Coronary artery (tissue), 2 donors: ENCODE results near the gene USP7.

ENCODE experiments used
- DNase-seq: peaks from one replicate; pipeline ENCODE4 v3.0.0-alpha.2; 2017; ENCODE audit warnings: low spot score
- H3K27ac ChIP-seq, 2 donors: fragments of 200-600 bp; sonication (generic); one replicate each; pipeline ENCODE4 v1.5.1; 2016 to 2019
- H3K4me3 ChIP-seq: fragments of 200-600 bp; sonication (generic); 2 replicates; pipeline ENCODE4 v1.5.1; 2016; ENCODE audit warnings: mild to moderate bottlenecking, moderate library complexity
- TF ChIP-seq, protein P1 (sequence below): fragments of 200-600 bp; sonication (generic); IDR thresholded peaks from one replicate; pipeline ENCODE4 v1.5.1; 2019; ENCODE audit warnings: antibody characterized with exemption

The USP7 gene

DNA sequence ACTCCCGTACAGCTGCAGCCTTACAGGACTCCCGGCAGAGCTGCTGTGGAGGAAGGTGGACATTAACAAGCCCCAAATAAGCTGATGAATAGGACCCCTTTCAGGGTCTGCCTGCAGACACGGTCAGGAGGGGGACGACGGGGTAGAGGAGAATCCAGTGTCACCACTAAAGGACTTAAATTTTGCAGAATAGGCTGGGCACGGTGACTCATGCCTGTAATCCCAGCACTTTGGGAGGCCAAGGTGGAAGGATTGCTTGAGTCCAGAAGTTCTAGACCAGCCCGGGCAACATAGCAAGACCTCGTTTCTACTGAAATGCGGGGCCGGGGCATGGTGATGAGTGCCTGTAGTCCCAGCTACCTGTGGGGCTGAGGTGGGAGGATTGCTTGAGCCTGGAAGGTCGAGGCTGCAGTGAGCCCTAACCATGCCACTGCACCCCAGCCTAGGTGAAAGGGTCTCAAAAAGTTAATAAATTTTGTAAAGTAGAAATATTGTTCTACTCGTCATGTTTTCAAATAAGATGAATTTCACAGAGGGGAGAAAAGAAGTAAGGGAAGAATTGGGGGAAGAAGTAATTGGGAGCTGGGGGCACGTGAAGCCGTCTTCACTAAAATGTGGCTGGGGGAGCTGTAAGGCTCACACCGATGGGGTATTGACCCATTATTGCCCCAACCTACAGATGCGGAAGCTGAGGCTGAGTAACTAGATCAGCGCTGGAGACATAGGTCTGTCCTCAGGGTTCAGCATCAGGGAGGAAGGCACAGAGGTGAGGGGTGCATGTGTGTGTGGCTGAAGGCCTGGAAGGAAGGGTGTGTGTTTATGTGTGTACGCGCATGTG lies 76.9 kb downstream of the USP7 start:
- no peak for DNase-seq
- Histone ChIP-seq H3K27ac (no peak overlapping the region), H3K4me3 (no peak overlapping the region)
- TF ChIP-seq, protein P1, sequence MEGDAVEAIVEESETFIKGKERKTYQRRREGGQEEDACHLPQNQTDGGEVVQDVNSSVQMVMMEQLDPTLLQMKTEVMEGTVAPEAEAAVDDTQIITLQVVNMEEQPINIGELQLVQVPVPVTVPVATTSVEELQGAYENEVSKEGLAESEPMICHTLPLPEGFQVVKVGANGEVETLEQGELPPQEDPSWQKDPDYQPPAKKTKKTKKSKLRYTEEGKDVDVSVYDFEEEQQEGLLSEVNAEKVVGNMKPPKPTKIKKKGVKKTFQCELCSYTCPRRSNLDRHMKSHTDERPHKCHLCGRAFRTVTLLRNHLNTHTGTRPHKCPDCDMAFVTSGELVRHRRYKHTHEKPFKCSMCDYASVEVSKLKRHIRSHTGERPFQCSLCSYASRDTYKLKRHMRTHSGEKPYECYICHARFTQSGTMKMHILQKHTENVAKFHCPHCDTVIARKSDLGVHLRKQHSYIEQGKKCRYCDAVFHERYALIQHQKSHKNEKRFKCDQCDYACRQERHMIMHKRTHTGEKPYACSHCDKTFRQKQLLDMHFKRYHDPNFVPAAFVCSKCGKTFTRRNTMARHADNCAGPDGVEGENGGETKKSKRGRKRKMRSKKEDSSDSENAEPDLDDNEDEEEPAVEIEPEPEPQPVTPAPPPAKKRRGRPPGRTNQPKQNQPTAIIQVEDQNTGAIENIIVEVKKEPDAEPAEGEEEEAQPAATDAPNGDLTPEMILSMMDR, result no peak

DNA sequence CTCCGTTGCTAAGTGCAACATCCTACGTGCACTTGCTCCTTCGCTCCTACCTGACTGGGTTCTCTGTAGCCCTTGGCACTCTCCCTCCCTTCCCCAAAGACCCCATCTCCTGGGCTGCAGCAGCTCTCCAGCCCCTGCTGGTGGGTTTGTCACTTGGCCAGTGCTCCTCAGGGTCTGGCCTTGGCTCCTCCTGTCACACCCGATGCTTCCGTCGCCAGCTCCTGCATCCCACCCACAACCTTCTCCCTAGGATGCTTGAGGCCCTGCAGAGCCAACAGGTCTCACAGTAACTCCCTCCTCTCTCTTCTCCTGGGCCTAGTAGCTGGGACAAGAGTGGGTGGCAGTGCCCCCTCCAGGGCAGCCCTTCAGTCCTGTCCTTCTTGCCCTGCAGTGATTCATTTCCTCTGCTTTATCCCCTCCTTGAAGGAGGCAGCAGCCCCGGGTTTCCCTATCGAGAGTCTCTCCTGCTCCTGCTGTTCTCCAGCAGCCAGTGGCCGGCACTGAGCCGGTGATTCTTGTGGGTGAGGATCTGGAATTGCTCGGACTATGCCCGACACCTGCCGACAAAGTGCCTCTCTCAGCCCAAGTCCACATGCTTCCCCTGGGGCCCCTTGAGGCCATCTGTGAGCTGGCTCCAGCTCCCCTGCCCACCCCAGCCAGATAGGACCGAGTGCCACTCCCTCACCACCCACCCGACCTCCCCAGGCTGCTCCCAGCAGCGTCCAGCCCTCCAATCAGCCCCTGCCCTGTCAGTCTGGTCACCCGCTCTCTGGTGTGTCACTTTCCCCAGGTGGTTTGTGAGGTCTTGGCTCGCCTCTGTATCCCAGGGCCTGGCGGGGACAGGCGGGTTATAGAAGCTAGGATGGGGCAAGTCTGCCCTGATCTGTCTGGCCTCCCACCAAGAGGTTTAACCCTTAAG lies 77.8 kb downstream of the USP7 start:
- TF ChIP-seq, protein P1, result no peak
- Histone ChIP-seq H3K27ac (no peak overlapping the region), H3K4me3 (no peak overlapping the region)
- DNase-seq, result no peak

DNA sequence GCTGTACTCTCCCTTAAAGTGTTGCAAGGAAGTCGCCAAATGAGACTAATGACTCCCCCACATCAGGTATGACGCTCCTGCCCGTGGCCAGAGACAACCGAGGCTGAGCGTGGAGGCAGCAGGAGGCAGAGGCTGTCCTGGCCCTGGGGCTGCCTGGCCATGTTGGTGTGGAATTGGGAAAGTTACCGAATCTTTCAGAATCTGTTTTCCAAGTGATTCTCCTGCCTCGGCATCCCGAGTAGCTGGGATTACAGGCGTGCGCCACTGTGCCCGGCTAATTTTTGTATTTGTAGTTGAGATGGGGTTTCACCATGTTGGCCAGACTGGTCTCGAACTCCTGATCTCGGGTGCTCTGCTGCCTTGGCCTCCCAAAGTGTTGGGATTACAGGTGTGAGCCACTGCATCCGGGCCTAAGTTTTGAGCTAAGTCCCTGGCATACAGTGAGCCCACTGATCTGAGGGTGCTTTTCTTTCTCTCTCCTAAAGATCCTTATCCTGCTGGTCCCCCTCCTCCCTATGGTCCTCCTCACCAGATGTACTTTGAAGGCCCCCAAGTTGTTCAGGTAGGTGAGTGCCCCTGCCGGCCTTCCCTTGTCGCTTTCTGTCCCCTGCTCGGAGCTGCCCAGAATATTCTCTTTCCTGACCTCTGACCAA lies 80.9 kb downstream of the USP7 start:
- no peak overlapping the region for H3K27ac ChIP-seq
- H3K4me3 ChIP-seq, result no peak overlapping the region
- DNase-seq, result no peak
- TF ChIP-seq, protein P1, result no peak

DNA sequence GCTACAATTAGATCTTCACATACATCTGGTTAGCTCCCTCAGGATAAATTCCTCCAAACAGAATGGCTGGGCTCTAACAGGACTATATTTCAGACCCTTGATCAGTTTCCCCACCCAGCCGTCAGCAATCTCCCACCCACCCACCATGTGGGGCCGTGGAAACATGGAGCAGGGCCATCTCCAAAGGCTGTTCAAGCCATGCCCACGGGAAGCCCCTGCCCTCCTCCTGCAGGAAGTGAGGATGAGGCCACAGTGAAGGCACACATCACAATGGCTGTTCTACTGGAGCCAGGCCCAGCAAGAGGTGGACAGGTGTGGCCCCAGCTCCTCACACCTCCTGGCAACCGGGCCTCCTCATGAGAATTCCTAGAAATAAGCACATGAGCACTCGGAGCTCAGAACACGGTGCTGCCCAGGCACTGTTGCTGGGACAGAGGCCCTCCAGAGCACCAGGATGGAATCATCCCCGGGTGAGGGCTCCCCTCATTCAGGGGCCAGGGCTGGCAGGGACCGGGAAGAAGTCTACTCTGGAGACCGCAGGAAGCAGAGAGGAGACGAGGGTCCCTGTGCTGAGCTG lies 81.6 kb downstream of the USP7 start, which contains the start of gene LITAFD:
Gene LITAFD (plus strand): TSS at position 311 of the 577 bp plus-strand sequence. CDS start 2,005 bp downstream, outside the sequence.
- Histone ChIP-seq H3K27ac (no peak within 1 kb of the TSS), H3K4me3 (no peak within 1 kb of the TSS)
- no peak for DNase-seq
- TF ChIP-seq, protein P1, result no peak

DNA sequence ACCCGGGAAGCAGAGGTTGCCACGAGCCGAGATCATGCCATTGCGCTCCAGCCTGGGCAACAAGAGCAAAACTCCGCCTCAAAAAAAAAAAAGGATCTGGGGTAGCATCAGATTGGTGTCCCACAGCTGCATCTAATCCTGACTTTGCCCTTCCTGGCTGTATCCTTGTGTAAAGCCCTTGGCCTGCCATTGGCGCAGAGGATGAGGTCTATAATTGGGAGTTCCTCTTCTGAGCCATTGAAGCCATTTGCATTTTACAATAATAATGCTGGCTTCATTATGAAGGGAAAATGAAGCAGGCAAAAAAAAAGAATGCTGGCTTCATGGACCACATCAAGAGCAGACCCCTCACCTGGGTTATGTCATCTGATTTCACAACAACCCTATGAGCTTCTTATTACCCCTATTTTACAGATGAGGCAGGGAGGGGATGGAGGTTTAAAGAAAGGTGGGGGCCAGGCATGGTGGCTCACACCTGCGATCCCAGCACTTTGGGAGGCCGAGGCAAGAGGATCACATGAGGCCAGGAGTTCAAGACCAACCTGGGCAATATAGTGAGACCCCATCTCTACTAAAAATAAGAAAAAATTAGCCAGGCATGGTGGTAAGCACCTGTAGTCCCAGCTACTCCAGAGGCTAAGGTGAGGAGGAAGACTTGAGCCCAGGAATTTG lies 82.7 kb downstream of the USP7 start:
- TF ChIP-seq, protein P1, result no peak
- H3K27ac ChIP-seq, result no peak overlapping the region
- DNase-seq, result no peak
- no peak overlapping the region for H3K4me3 ChIP-seq

DNA sequence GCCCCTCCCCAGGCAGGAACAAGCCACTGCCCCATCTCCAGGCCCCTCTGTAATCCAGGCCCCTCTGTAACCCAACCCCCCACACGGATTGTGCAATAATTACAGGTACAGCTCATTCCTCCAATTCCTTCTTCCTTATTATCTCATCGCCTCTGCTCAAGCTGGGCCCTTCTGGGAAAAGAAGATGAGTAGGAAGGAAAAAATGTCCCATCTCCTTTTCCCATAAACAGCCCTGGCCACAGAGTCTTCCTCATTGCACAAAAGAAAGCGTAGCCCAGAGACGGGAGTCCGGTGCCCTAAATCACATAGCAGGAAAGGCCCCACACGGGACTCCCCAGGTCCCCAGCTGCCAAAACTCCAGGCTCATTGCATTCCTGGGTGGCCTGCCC lies 85.2 kb downstream of the USP7 start:
- DNase-seq, result no peak
- H3K4me3 ChIP-seq, result no peak overlapping the region
- no peak overlapping the region for H3K27ac ChIP-seq
- TF ChIP-seq, protein P1, result no peak
